HG03354 (cell line): Measurements from ENCODE around the gene UQCRH.

ENCODE experiments used
- ATAC-seq: cut with Tn5 transposase; IDR thresholded peaks from one replicate; pipeline ENCODE4 v1.9.1; 2021; ENCODE audit warnings: mild to moderate bottlenecking; ENCODE audit not compliant: unreplicated experiment, poor library complexity, severe bottlenecking

The UQCRH gene

DNA sequence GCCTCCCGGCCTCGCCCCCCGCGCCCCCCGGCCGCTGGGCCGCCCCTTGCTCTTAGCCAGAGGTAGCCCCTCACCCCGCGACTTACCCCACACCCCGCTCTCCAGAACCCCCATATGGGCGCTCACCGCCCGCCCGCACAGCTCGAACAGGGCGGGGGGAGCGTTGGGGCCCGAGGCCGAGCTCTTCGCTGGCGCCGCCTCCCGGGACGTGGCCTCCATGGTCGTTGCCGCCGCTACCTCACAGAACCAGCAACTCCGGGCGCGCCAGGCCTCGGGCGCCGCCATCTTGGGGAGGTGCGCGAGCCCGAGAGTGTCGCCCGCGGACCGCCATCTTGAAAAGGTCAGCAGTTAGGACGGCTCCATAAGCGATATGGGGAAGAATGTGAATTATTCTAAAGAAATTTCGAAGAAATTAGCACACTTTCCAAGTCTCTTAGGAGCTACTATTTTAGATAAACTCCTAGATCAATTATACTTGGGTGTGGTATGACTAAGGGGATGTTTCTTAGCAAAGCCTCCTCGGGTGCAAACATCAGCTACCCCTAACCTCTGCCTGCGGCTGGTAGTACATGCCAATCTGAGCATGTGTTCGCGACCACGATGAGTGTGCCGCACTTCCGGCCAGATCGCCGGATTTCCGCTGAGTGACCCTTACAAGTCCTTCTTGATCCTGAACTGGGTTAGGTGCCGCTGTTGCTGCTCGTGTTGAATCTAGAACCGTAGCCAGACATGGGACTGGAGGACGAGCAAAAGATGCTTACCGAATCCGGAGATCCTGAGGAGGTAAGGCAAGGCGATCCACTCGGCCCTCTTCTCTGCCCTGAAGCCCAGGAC, at the start of gene UQCRH, which contains the start of gene LRRC41:
Gene UQCRH, plus strand, starts transcription at position 661 of the 834 bp plus-strand sequence. Its CDS starts 69 bp downstream, at position 730.
Gene LRRC41, minus strand, starts transcription at position 579 of the 834 bp plus-strand sequence. Its CDS starts 294 bp downstream, at position 285.
- ATAC-seq = peak; percentile 85

DNA sequence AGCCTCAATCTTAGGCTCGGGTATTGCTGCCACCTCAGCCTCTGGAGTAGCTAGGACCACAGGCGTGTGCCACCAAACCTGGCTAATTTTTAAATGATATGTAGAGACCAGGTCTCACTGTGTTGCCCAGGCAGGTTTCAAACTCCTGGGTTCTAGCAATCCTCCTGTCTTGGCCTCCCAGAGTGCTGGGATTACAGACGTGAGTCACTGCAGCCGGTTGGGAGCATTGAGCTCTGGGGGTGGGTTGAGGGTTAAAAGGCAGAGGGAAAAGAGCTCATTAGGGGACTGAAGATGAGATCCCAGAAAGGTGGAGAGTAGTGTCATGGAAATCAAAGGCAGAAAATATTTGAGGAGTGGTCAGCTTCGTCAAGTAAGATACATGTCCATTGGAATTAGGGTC, 48.8 kb upstream of the UQCRH start:
- no peak for ATAC-seq

DNA sequence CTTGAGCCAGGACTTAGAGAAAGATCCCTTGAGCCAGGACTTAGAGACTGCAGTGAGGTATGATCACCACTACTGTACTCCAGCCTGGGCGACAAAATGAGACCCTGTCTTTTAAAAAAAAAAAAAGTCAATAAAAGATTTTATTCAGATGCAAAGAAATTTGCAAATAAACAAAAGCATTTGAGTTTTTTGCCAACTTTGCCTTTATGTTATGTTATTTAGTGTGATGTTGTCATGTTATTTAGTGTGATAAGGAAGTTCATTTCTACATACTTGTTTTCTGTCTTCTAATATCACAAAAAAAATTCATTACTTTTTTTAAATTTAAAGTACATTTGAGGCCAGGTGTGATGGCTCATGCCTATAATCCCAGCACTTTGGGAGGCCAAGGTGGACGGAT, 47.0 kb upstream of the UQCRH start:
- no peak for ATAC-seq

DNA sequence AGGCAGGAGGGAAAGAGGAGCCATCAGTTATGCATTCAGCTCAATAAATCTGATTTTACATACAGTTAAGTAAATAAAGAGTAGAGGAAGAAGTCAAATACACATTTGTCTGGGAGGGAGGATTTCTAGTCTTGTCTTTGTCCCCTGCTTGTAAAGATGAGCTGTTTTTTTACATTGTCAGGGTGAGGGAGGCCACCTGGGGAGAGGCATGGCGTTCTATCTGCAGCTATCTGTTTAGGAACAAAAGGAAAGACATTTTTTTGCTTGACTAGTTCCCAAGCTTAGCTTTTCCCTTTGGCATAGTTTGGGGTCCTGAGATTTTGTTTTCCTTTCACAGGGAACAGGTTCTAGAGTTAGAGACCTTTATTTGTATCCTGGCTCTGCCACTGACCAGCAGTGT, 41.0 kb upstream of the UQCRH start:
- ATAC-seq = no peak

DNA sequence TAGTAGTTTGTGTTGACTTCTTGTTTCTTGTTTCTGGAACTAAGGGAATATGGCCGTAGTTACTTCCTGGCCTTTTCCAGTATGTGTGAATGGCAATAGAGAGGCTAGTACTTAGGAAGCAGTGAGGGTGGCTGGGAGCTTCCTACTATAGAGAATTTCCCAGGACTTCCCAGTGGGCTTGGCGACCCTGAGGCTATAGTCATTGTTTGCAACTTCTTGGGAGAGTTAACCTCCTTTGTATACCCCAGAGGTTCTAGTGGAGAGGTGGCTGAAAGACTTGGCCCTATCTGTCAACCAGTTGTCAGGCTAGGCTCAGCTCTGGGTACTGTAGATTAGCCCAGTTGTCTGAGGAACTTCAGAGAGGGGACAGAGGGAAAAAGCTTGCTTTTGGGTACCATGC, 40.4 kb upstream of the UQCRH start:
- ATAC-seq = no peak

DNA sequence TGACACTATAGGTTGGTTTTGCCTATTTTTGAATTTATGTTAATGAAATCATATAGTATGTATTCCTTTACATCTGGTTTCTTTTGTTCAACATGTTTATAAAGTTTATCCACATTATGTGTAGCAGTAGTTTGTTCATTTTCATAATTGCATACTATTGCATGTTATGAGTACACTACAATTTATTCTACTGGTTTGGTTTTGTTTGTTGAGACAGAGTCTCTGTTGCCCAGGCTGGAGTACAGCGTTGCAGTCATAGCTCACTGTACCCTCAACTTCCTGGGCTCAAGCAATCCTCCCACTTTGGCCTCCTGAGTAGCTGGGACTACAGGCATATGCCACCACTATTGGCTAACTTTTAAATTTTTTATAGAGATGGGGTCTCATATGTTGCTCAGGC, 34.9 kb upstream of the UQCRH start:
- no peak for ATAC-seq

DNA sequence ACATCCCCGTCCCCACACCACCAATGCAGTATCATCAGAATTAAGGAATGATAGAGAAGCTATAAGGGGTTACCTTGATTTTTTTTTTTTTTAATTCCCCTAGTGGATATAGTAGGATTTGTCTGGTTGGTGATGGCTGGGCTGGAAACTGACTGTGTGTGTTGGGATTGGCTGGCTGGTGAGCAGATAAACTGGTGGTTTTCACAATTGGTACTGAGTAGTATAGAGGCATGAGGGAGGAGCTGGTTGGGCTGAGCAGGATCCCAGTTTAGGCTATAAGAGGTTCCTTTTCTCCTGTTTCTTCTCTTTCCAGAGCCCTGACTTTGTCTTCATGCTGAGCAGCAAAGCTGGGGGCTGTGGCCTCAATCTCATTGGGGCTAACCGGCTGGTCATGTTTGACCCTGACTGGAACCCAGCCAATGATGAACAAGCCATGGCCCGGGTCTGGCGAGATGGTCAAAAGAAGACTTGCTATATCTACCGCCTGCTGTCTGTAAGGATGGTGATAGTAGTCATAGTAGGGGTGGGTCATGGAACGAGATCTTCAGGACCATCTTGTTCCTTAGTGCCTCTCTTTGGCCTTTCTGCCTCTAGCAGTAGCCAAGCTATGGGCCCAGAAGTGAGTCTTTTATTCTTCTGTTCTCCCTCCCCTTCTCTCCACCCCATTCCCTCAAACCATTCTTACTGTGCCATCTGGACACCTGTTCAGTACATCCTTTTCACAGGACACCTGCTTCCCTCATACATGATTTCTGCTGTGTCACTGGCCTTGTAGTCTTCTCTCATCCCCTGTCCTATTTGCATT, 29.1 kb upstream of the UQCRH start:
- no peak for ATAC-seq

DNA sequence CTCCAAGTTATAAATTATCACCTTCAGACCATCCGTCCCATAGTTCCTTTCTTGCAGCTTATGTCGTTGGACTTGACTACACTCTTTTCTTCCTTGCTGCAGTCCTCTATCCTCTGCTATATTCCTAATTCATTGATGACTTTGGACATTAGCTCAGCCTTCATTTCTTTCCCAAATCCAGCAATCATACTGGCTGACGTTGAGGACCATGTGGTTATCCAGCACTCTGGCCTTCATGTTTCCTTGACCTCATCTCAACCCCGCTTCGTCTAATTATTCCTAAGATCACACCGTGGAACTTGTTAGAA, 28.5 kb upstream of the UQCRH start:
- no peak for ATAC-seq

DNA sequence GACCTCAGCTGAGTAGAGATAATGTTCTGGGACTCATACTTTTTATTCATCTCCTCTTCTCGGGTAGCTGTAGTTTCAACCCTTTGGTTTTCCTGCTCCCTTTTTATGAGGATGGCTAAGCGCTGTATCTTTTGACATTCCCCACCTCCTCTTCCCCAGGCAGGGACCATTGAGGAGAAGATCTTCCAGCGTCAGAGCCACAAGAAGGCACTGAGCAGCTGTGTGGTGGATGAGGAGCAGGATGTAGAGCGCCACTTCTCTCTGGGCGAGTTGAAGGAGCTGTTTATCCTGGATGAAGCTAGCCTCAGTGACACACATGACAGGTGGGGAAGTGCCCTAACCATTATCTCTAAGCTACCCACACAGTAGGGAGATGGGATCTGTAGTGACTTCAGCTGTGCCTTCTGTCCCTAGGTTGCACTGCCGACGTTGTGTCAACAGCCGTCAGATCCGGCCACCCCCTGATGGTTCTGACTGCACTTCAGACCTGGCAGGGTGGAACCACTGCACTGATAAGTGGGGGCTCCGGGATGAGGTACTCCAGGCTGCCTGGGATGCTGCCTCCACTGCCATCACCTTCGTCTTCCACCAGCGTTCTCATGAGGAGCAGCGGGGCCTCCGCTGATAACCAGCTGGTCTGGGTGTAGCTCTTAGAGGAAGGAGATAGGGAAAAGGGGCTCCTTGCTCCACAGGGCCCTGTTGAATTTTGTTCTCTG, 25.7 kb upstream of the UQCRH start:
- ATAC-seq = no peak

DNA sequence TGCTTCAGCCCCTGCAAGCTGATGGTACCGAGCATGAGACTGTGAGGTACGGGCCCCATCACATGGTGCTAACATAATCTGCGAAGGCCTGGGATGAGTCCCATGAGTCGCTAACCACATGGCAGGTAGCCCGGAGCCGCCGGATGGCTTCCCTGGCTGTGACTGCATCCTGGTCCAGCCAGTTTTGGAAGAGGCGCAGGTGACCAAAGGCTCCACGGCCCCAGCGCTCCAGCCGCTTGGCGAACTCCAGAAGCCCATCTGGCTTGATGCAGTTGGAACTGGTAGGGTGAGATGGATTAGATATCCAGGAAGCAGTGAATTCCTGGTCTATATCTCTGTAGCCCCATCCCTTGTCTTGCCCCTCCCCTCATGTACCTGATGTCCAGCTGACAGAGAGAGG, 24.7 kb upstream of the UQCRH start:
- ATAC-seq = no peak

DNA sequence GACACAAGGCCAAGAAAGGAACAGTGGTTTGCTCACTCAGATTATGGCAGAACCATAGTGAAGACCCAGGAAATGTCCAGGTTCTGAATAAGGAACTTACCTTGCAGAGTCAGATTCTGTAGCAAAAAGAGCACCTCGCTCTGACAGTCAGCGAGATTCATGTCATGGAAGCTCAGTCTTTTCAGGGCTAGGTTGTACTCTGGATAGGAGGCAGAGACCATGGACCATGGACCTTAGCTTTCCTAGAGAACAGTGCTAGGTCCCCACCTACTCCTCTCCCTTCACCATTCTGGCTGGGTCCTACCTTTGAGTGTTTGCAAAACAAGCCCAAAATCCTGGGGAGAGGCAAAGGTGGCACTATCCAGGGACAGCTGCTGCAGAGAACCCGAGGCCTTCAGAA, 23.4 kb upstream of the UQCRH start:
- no peak for ATAC-seq

DNA sequence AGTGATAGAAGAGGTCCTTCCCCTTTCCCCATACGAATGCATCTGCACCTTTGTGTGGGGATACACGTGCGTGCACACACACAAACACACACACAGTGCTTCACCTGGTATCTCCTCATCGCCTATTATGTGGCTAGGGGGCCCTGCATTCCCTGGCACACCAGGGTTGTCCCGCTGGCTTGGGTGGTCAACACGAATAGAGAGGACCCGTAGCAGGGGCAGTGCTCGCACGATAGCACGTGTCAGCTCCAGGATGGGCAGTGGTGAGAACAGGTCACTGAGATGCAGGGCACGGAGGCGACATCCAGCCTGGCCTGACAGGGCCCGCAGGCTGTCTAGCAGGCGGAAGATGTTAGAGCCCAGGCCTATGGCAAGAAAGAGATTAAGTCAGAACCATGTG, 22.5 kb upstream of the UQCRH start:
- ATAC-seq = no peak

DNA sequence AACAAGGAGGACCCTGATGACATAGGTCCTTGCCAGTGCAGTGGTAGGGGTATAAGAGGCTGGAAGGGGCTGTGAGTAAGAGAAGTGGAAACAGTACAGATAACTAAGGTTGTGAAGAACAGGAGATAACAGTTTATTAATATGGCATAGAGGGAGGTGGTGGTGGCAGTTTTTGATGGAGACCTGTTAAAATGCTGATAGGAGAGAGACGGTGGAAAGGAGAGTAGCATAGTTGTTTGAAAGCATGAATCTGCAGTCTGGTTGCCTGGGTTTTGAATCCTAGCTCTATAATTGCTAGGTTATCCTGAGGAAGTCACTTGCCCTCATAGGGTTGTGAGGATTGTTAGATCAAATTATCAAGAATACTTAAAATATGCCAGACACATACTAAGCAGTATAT, 19.4 kb upstream of the UQCRH start:
- ATAC-seq = no peak

DNA sequence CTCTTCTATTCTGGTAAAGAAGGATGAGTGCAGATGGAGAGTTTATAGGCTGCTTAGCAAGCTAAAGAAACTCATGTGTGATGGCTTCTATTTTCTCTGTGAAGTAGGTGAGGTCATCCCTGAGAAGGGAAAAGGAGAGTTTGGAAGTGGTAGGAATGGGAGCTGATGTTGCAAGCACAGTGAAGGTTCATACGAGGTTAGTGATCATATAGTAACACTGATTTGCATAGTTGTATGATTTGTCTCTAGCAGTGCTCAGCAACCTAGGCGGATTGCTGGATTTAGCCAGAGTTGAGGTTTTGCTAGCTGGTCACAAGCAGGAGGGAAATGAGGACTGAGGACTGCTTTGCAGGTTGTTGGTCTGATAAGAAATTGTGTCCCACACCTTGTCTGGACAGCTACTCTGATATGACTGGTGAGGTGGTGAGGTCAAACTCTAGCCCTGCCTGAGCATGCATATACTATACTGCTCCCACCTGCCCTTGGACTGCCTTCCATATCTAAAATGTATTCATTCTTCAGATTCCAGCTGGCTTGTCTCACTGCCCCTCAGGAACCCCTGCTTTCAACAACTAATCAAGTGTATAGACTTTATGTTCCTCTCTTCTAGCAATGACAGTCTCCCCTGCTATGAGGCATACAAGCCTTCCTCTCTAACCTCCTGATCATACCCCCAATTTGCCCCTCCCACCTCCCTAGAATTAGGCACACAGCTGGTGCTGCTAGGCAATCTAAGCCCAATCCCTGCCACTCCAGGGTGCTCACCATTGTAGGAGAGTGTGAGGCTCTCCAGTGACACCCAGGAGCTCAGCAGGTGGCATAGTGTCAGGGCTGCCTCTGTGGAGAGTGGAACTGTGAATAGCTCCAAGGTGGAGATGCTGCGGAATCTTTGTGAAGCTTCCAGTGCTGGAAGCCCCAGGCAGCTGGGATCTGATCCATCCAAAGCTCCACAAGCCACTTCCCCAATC, 18.6 kb upstream of the UQCRH start:
- ATAC-seq = no peak

DNA sequence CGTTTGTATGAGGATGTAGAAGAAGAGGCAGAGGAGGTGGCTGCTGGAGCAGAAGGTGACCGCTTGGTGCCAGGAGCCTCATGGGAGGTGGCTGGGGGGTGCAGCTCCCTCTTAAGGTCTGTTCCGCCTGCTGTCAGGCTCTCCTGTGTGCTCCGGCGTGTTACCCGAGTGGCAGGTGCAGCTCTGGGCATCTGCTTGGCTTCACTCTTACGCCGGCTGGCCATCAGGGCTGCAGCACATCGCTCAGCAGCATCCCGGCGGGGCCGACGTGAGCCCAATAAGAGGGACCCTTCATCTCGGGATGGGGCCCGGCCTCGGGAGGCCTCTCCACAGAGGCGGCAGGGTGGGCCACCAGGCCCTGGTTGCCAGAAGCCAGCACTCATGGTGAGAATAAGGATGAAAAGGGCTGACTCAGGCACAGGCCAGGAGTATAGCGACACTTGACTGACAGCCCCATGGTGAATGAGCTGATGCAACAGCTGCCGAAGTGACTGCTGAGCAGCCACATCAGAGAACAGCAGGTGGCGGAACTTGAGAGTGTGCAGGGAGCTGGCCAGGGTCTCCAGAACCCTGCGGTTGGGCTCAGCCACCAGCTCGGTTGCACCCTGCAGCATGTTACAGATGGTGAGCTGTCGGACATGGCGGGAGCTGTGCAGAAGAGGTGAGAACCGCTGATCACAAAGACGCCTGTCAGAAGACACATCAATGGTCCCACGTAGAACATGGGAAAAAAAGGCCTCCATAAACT, 17.6 kb upstream of the UQCRH start:
- no peak for ATAC-seq

DNA sequence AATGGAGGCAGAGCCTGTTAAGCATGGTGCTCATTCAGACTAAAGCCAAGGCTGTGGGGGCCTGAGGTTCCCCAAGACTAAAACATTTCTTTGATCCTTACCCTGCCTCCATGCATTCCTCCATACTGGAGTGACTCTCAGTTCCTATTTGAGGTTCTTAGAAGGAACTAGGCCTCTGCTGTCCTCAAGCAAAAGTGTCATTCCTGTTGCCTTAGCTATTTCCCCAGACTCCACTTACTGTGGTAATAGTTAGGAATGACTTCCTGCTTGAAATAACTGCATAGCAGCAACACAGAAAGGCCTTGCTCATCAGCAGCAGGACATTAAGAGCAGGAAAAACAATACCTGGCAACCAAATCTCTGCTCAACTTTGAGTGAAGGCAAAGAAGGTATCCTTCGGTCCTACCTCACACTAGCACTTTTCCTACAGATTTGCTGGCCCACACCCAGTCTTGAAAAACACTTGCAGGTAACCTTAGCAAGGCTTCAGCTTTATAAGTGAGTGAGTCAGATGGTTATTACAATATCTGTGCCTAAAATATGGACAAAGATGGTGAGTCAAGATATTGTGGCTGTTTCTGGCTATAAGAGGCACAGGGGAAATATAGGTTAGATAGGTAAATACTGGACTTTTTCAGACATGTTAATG, 14.9 kb upstream of the UQCRH start:
- no peak for ATAC-seq

DNA sequence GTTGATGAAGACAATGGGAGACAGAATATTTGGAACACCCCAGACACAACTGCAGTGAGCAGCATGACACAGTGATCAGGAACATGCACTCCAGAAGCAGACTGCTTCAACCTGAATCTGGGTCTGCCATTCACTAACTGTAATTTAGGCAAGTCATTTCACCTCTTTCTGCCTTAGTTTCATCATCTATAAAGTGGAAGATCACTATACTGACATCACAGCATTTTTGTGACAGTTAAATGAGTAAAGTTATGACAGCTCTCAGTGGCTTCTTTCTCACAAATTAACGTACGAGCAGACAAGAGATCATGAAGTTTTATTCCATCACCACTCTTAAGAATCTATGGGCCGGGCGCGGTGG, 14.4 kb upstream of the UQCRH start:
- ATAC-seq = no peak

DNA sequence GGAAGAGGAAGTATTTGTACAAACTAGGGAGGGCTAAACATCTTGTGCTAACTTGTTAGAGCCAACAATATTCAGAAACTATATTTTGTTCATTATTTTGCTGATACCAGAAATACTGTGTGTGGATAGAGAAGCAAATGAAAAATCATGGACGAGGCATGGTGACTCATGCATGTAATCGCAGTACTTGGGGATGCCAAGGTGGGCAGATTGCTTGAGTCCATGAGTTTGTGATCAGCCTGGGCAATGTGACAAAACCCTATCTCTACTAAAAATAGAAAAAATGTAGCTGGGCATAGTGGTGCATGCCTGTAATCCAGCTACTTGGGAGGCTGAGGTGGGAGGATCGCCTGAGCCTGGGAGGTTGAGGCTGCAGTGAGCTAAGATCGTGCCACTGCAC, 13.5 kb upstream of the UQCRH start:
- ATAC-seq = no peak
